NCI-H446 treated with DMSO at 0.1 percent for 48 hours (cell line): ENCODE data around the gene BRSK1.
A peak's percentile ranks its signal among the peaks of the same experiment; 100 is the strongest.

Experiments
- DNase-seq: peaks from one replicate; lab custom pipeline; 2025; lab: John Stamatoyannopoulos, UW

BRSK1 gene

DNA sequence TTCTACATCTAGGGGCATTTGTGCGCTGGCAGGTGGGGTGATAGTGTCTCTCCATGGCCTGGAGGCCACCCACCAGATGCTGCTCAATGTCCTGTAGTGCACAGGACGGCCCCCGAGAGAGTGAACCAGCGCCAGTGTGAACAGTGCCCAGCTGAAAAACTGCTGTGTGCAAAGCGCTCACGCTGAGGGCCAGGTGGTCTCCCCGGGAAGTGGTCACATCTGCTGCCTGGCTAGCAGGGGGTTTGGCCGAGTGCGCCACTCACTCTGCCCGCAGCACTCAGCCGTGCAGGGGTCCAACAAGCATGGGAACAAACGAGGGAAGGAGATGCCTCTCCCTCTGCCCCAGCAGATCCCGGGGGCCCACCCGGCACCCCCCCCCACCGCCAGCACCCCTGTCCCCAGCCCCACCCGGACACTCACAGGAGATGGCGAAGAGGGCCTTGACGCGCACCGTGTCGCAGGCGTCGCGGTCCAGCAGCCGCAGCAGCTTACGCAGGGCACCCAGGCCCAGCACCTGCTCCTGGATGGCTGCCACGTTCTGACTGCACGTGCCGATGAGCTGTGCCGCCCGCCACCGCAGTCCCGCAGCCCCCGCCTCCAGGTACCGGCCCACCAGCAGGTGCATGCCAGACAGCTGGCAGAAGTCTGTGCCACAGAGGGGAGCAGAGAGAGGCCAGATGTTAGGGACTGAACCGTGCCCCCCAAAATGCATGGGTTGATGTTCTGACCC lies 9.7 kb upstream of the BRSK1 start:
- no peak for DNase-seq

DNA sequence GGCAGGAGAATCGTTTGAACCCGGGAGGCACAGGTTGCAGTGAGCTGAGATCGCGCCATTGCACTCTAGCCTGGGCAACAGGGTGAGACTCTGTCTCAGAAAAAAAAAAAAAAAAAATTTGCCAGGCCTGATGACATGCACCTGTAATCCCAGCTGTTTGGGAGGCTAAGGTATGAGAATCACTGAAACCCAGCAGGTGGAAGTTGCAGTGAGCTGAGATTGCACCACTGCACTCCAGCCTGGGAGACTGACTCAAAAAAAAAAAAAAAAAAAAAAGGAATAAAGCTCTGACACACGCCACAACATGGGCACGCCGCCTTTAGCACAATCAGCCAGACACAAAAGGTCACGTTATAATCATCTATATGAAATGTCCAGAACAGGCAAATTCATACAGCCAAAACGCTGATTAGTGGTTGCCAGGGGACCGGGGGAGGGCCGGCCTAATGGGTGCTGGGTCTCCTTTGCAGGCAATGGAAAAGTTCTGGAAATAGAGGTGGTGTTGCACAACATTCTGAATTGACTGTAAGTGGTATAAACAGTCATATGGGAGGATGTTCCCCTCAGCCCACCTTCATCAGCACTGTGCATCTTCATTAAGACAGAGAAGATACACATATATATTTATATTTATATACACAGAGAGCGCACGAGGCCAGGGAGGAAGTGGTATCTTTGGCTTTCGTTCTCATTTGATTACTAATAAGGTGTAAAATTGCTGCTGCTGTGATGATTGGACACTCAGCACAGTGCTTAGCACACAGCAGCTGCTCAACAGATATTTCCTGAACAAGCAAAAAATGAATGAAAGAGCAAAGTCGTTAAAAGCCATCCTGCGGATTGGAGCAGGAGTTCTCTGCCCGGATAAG lies 7.7 kb upstream of the BRSK1 start:
- no peak for DNase-seq

DNA sequence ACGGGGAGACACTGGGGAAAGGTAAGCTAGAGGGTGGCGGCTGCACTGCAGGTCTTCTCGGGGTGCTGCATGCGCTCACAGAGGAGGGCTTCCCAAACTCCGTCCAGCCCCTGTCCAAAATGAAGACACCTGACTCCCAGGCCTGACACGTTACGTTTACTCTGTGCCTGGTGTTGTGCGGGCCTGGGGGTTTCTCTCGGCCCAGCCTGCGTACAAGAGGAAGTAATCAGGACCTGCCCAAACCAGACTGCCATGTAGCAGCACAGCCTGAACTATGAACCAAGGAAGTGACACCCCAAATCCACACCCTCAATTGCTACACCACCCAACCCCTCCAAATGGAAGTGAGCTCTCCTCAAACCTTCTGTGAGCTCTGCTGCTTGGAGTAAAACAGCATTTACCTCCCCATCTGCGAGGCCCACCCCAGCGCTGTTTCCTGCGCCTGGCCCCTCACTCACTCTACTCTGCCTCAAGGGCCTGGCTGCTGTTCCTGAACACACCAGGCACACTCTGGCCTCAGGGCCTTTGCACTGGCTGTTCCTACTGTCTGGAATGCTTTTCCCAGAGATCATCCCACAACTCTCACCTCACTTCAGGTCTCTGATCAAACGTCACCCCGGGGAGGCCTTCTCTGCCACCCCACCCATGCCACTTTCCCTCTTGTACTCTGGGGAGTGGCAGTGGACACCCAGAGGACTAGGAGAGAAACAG lies 6.9 kb upstream of the BRSK1 start:
- DNase-seq, result no peak

DNA sequence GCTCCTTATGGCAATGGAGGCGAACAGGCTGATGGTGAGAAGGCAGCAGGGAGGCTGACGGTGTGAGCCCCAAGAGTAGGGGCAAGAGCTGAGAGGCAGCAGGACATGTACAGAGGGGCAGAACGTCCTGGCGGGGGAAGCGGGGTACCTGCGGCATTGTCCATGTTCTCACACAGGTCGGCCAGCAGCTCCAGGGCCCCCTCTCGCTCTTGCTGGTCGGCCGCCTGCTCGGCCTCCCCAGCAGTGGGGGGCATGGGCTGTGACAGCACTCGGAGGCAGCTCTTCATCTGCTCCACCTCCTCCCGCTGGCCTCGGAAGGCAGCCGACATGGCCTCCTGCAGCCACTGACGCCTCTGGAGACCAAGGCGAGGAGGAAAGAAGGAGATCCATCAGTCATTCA lies 6.3 kb upstream of the BRSK1 start:
- no peak for DNase-seq

DNA sequence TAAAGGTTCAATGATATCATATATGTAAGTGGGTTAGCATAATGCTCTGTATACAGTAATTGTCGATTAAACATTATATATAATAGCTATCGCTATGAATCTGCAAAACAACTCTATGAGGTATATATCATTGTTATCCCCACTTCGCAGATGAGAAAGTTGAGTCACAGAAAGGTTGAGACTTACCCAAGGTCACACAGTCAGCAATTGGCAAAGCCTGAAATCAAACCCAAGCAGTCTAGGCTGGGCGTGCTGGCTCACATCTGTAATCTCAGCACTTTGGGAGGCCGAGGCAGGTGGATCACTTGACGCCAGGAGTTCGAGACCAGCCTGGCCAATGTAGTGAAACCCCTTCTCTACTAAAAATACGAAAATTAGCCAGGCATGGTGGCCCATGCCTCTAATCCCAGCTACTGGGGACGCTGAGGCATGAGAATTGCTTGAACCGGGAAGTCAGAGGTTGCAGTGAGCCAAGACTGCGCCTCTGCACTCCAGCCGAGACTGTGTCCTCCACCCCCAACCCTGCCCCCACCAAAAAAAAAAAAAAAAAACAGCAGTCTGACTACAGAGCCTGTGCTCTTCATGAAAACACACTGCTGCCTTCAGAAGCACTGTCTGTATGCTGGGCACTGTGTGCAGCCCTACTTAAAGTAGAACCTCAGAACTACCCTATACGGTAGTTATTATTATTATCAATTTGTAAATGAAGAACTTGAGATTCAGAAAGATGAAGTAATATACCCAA lies 5.2 kb upstream of the BRSK1 start:
- no peak for DNase-seq

DNA sequence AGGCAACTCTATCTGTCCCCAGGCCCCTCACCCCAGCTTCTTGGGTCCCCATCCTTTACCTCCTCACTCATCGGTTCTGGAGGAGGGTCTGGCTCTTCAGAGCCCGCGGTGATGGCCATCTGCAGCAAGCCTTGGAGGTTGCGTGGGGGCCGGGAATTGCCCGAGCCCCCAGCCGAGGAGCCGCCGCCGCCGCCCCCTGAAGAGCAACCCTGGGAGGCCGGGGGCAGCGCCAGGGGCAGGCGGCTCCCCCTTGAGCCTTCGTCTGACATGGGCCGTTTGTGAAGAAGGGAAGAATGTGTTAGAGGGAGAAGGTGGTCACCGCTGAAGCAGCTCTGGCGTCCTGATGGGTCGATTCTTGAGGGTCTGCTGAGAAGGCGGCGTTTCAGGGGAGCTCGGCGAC lies 4.5 kb upstream of the BRSK1 start:
- DNase-seq, result no peak

DNA sequence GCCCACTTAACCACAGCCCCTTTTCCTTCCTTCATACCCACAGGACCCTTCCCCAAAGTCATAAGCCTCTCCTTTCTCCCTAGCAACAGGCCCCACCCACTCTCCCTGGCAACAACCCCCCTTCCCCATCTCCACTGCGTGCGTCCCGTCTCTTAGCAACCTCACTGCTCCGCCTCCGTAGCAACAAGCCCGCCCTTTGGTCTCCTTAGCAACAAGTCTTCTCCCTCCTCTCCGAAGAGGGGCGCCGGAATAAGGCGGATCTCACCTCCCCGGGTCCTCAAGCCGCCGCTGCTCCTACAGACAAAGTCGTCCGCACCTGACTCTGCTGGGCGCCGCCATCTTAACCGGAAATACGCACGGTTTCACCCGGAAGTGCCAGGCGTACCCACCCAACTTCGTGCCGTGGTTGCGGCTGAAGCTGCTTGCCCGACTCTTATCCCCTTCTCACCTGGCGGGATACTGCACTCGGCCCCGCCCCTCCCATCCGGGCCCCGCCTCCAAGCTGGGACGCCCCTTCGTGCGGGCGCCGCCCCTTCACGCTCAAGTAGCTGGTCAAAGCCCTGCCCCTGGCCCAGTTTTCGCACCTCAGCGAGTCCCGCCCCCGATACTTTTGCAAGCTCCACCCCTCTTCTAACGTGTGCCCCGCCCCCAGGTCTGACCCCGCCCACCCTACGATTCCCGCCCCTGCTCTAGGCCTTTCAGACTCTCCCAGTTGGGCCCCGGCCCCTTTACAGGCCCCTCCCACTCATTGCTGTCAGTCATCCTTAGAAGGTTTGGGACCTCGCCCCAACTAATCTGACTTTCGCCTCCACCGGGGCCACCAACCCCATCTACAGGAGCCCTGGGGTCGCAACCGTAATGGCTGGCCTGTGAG lies 3.8 kb upstream of the BRSK1 start, which contains the start of gene HSPBP1:
Gene HSPBP1, minus strand, starts transcription at position 341 of the 874 bp plus-strand sequence. CDS start 502 bp downstream, outside the sequence.
- peak; percentile 95 for DNase-seq

DNA sequence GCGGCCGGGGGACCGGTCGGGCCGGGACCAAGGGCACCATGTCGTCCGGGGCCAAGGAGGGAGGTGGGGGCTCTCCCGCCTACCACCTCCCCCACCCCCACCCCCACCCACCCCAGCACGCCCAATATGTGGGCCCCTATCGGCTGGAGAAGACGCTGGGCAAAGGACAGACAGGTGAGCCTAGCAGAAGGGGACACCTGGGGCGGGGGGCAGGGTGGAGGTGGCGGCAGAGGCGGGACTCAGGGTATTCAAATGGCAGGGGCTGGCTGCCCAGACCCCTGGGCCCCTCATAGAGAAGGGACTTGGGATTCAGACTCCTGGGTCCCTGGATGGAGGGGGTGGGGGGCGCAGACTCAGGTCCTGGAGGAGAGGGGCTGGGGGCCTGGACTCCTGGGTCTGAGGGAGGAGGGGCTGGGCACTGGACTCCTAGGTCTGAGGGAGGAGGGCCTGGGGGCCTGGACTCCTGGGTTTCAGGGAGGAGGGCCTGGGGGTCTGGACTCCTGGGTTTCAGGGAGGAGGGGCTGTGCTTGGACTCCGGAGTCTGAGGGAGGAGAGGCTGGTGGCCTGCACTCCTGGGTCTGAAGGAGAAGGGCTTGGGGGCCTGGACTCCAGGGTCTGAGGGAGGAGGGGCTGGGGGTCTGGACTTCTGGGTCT lies 735 bp downstream of the BRSK1 start:
- DNase-seq, result no peak

DNA sequence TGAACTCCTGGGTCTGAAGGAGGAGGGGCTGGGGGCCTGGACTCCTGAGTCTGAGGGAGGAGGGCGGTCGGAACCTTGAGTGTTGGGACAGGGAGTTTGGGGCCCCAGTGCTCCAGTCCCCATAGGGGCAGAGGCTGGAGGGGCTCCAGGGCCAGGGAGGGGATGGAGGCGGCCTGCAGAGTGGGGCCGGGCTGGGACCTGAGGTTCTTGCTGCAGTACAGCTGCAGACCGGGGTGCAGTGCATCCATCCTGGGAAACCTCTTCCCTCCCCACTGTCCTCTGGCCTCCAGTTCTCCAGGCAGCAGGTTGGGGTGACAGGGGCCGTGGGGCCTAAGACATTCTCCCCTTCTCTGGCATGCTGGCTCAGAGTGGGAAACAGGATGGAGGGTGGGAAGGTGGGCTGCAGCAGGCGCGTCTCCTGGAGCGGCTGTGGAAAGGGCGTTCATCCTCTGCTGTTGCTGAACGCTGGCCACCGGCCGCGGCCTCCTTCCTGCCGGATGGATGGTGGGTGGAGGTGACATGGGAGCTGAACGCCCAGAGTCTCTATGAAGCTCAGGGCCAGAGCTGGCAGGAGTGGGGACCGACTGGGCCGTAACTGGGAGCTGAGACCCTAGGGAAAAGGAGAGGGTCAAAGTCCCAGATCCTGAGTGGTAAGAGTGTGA lies 1.6 kb downstream of the BRSK1 start:
- DNase-seq, result no peak

DNA sequence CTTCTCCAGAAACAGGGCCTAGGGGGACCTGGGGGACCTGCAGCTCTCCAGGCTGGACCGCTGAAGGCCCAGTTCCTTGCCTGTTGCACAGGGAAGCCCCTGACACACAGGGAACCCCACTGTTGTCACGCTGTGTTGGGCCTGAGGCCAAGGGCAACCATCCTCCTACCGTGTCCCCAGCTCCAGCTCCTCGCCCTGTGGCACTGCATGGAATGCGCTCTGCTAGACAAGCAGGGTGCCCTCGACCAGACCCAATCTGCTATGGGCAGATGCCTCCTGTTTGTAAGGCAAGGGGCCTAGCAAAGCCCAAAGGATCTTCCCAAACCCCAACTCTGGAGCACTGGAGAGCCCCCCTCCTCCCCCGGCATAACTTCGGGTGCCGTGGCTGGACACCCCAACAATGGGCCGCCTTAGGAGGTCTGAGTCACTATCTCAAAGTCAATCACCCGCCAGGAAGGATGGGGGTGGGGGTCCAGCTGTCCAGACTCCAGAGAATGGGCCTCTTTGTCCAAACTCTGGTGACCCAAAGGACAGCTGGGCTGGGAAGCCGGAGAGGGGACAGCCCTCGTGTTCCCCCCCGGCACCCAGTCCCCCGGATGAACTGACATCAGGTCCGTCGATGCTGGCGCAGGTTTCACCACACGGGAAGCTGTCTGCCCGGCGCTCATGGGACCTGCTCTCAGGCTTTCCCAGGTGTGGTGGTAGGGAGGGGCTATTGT lies 3.7 kb downstream of the BRSK1 start:
- DNase-seq, result no peak

DNA sequence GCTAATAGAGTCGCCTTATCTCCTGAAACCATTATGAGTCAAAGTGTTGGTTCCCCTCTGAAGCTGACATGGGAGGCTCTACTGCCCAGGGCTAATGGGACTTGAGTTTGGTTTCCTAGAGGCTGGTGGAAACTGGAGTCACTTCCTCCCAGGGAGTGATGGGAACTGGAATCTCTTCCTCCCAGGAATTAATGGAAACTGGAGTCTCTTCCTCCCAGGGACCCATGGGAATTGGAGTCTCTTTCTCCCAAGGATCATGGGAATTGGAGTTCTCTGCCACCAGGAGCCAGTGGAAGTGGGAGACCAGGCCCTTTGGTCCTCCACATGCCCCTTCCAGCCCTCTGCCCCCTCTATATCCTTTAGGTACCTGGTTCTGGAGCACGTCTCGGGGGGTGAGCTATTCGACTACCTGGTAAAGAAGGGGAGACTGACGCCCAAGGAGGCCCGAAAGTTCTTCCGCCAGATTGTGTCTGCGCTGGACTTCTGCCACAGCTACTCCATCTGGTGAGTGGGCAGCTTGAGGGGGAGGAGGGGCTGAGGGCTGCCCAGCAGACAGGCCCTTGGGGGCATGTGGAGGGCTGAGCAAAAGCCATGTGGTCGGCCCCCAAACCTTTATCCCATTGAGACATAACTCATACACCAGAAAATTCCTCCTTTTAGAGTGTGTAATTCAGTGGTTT lies 5.5 kb downstream of the BRSK1 start:
- no peak for DNase-seq

DNA sequence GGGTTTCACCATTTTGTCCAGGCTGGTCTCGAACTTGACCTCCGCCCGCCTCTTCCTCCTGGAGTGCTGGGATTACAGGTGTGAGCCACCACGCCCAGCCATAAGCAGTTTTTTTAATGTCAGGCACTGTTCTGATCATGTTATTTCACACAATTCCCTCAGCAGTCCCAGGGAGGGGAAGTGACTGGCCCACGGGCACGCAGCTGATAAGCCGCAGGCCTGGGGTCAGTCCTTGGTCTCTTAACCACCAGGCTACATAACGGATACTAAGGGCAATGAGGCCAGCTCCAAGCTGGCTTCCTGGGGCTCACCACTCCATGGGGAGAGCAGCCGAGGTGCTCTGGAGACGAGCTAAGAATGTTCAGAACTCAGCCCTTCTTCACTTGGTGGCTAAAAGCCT lies 13.5 kb downstream of the BRSK1 start:
- no peak for DNase-seq

DNA sequence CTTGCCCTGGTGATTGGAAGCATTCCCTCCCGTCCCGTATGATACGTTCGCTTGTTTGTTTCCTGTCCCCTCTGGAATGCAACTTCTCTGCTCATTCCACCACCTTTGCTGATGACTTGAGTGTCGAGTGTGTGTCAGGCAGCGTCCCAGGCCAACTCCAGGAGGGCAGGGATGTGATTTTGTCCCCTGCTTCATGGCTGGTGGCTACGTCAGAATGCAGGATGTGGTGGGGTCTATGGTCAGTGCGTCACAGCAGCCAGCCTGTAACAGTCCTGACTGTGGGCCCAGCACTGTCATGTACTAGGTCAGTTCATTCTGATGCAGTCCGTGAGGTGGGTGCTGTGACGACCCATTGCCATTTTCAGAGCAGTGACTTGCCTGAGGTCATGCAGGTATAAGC lies 16.2 kb downstream of the BRSK1 start:
- no peak for DNase-seq

DNA sequence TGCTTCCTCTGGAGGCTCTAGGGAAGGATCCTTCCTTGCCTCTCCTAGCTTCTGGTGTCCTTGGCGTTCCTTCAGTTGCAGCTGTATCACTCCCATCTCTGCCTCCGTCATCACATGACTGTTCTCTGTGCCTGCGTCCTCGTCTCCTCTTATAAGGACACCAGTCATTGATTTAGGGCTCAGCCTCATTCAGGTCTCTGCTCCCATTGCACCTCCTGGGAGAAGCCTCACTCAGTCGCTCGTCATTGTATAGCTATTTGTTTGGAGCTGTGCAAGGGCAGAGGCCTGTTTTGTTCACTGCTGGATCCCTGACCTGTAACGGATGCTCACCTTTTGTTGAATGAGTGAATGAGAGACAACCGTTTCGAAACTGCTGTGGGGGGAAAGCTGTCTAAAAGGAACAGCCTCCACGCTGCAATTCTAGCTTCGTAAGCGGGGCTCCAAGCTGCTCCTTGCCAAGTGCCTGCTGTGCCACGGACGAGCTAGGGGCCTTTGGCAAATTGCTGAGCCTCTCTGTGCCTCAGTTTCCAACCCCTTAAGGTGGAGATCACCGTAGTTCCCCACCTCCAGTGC lies 17.2 kb downstream of the BRSK1 start:
- DNase-seq, result no peak

DNA sequence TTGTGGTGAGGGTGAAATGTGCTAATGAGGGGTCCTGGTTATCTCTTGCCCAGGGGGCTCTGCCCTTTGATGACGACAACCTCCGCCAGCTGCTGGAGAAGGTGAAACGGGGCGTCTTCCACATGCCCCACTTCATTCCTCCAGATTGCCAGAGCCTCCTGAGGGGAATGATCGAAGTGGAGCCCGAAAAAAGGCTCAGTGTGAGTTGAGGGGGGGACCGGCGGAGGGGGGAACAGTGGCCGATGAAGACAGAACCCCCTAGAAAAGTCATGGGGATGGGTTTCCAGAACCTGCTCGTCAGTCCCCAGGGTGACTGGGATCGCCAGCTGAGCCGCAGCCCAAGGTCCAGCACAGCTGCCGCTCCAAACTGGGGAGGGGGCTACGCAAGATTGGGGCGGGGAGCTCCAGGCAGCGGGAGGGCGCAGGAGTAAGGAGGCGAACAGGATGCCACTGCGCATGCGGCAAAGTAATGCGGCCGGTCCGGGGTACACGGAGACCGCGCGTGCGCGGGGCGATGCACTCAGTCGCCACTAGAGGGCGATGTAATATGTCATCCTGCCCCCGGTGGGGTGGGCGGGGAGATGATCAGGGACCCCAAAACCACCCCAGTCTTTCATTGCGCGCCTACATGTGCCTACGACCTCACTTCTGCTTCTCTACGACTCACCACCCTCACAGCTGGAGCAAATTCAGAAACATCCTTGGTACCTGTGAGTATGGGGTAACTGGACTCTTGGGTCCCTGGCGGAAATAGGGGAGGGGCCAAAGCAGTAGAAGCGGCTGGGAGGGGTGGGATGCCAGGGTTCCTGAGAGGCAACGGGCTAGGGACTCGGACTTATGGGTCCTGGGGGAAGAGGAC lies 17.9 kb downstream of the BRSK1 start:
- no peak for DNase-seq

DNA sequence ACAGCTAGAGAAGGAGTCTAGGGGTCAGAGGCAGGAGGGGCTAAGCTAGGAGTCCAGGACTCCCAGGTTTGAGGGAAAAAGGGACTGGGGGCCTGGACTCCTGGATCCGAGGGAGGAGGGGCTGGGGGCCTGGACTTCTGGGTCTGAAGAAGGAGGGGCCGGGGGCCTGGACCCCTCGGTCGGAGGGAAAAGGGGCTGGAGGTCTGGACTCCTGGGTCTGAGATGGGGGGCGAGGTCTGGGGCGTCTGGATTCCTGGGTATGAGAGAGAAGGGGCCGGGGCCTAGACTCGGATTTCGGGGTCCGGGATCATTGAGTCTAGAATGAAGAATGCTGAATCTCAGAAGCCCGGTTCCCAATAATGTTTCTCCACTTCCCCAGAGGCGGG lies 18.5 kb downstream of the BRSK1 start:
- DNase-seq, result no peak

DNA sequence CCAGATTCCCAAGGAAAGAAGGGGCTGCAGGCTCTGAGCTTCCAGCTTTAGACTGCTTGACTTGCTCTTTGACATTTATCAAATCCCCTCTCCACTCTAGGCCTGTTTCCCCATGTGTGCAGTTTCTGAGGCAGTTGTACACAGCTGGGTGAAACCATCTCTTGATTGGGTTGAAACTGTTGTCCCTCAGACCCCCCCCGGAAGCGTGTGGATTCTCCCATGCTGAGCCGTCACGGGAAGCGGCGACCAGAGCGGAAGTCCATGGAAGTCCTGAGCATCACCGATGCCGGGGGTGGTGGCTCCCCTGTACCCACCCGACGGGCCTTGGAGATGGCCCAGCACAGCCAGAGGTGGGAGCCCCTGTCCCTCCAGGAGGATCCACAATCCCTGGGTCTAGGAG lies 19.7 kb downstream of the BRSK1 start:
- no peak for DNase-seq
